Stimulated activated naive CD4-positive, alpha-beta T cell (primary cell): ENCODE results near the gene GPLD1.
A peak's percentile ranks its signal among the peaks of the same experiment; 100 is the strongest.
"Not testable (repeated sequence)": the region's sequence is repeated elsewhere in the genome, so short reads cannot be mapped to it uniquely, and the experiment has no call there.

Experiments used
- DNase-seq, 6 experiments: peaks; one replicate each; lab custom pipeline; 2025; lab: John Stamatoyannopoulos, UW

The GPLD1 gene, protein sequence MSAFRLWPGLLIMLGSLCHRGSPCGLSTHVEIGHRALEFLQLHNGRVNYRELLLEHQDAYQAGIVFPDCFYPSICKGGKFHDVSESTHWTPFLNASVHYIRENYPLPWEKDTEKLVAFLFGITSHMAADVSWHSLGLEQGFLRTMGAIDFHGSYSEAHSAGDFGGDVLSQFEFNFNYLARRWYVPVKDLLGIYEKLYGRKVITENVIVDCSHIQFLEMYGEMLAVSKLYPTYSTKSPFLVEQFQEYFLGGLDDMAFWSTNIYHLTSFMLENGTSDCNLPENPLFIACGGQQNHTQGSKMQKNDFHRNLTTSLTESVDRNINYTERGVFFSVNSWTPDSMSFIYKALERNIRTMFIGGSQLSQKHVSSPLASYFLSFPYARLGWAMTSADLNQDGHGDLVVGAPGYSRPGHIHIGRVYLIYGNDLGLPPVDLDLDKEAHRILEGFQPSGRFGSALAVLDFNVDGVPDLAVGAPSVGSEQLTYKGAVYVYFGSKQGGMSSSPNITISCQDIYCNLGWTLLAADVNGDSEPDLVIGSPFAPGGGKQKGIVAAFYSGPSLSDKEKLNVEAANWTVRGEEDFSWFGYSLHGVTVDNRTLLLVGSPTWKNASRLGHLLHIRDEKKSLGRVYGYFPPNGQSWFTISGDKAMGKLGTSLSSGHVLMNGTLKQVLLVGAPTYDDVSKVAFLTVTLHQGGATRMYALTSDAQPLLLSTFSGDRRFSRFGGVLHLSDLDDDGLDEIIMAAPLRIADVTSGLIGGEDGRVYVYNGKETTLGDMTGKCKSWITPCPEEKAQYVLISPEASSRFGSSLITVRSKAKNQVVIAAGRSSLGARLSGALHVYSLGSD

GRCh38 chr6:24489470-24489869 is at the start of gene GPLD1:
GPLD1 (minus strand) TSS chr6:24489578; CDS start chr6:24489511, 67 bp downstream.
- DNase-seq = no peak

- DNase-seq = no peak
Measured at GRCh38 chr6:24537771-24538385, 48.5 kb upstream of the GPLD1 start.

DNA sequence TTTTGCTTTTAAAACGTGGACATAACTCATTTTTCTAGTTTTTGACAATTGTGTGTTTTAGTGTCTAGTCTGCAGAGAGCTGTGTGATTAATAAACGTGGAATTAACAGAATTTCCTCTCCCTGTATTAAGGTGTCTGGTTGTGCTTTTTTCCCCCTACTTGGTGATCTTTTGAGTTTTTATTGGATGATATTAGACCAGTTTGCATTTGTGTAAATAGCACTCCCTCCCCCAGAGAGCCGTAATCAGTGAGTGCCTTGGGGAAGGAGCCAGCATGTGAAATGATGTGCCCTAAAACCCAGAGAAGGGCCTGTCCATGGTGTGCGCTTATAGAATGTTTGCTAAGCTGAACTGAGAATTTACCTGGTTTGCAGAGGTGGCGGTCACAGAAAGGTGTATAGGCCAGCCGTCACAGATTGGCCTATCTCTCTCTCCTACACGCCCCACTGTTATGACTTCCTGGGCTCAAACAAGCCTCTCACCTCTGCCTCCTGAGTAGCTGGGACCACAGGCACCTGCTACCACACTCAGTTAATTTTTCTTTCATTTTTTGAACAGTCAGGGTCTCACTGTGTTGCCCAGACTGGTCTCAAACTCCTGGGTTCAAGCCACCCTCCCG is 47.8 kb upstream of the GPLD1 start:
- DNase-seq = no peak

DNA sequence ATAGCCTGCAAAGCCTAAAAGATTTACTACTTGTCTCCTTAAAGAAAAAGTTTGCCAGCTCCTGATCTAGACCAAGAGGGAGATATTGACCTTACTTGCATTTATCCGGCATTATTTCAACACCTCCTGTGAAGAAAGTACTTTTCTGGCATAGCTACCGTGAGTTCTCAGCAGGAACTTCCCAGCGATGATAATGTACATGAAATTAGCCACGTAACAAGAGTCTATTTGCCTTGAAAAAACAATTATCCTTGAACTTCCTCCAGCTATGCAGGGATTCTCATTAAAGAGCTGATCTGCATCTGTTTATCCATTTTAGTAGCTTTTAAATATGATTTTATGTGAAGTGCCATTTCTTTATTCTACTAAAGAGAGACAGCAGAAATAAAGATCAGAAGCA is 47.1 kb upstream of the GPLD1 start:
- no peak for DNase-seq

- no peak for DNase-seq
Measured at GRCh38 chr6:24535210-24535609, 45.8 kb upstream of the GPLD1 start.

DNA sequence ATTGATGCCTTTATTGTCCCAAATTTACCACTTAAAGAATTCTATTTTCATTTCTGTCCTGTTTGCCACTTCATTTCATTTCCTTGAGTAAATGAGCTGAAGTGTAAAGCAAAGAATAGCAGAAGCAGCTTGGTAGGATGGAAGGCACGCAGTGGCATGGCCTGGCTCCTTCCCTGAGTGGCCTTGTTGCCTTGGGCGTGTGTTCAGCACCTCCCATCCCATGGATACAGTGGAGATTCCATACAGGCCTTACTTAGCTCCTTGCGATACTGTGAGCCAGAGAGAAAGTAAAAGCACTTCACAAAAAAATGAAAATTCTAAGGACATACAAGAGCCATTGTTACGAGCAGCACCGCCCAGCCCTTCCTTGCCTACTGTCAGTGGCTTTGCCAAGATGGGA is 45.0 kb upstream of the GPLD1 start:
- DNase-seq = no peak

DNA sequence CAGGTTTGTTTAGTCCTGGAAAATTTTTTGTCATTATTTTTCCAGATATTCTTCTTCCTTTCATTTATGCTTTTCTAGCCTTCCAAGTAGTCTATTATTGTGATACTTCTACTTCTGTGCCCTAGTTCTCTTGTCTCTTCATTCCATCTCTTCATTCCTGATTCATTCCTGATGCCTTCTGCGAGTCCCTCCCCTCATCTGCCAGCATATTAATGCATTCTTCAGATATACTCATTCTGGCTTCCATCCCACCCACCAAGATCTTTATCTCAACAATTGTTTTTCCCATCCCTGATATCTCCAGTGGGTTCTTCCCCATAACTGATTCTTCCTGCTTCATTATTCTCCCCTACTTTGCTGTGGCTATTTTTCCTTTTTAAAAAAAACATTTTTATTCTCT is 40.6 kb upstream of the GPLD1 start:
- no peak for DNase-seq

- DNase-seq = peak in 3 of 6 experiments; percentile 16 to 30 (median 25)
Measured at GRCh38 chr6:24524805-24525204, 35.4 kb upstream of the GPLD1 start.

DNA sequence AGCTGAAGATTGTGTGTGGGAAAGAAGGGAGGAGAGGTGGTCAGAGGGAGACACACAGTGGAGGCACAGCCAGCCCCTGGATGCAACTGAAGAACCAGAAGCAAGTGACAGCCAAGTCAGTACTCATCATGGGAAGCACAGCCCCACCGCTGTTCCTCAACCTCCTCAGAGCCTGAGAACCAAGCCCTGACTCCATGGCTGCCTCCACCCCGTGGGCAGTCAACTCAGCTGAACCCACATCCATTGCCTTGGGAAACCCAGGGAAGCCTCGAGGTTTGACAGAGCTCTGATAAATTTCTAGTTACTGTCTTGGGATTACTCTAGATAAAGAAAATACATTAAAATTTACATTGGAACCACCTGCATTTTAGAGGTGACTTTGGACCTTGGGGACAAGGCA is 35.0 kb upstream of the GPLD1 start:
- no peak for DNase-seq

DNA sequence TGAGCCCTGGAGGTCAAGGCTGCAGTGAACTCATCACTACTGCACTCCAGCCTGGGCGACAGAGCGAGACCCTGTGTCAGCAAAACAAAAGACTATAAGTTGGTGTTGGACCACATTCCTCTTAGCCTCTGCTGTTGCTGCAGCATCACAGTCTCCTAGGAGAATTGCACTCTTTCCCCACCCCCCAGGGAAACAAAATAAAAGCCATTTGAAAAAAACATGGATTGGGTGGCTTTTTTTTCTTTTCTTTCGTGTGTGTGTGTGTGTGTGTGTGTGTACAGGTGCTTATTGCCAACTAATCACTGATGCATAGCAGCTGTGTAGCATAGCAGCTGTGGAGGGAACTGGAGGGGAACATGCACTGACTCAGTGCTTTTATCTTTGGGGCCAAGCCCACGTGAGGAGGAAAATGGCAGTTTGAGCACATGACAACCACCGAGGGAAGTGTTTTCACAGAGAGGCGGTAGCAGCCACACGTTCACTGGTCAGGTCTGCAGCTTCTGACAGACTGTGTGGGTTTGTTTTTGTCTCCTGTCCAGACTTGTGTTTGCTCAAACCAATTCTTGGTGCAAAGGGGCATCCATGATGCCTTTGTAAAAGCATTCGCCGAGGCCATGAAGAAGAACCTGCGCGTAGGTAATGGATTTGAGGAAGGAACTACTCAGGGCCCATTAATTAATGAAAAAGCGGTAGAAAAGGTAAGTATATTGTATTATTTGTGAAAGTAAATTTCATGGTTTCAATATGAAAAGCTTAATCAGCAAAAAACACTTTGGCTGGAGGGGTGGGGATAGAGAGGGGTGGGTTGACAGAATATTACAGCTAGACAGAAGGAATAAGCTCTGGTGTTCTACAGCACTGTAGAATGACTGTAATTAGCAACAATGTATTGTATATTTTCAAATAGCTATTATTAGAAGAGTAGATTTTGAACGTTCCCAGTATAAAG is 33.1 kb upstream of the GPLD1 start:
- DNase-seq = no peak

DNA sequence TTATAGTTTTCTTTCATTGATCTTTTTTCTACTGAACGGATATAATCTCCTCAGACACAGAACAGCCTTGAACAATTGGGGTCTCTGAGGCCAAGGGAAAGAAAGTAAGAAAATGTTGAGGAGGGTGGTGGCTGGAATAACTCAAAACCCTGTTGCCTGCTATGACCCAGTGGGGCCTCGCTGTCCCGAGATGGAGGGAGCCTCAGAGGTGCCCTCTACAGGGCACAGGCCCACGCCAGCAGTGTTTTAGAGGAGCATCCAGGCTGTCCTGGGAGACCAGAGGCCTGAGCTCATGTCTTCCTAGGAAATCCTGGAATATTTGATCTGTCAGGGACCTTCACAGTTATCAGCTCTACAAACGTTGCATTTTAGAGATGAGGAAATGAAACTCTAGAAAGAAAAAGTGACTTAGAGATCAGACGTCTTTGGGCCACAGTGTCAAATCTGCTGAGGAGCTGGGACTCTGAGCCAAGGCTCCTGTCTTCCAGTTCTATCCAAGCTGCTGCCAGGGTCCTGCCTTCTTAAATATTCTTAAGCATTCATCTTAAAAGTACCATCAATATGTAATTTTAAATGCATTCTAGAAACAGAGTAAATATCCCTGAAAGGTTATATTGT is 31.7 kb upstream of the GPLD1 start:
- peak in 2 of 6 experiments; percentile 4 to 30 for DNase-seq

GRCh38 chr6:24517659-24518543 is 28.5 kb upstream of the GPLD1 start:
- DNase-seq = no peak

- no peak for DNase-seq
Measured at GRCh38 chr6:24513602-24514001, 24.2 kb upstream of the GPLD1 start.

GRCh38 chr6:24511976-24512375 is 22.6 kb upstream of the GPLD1 start:
- not testable (repeated sequence) for DNase-seq

DNA sequence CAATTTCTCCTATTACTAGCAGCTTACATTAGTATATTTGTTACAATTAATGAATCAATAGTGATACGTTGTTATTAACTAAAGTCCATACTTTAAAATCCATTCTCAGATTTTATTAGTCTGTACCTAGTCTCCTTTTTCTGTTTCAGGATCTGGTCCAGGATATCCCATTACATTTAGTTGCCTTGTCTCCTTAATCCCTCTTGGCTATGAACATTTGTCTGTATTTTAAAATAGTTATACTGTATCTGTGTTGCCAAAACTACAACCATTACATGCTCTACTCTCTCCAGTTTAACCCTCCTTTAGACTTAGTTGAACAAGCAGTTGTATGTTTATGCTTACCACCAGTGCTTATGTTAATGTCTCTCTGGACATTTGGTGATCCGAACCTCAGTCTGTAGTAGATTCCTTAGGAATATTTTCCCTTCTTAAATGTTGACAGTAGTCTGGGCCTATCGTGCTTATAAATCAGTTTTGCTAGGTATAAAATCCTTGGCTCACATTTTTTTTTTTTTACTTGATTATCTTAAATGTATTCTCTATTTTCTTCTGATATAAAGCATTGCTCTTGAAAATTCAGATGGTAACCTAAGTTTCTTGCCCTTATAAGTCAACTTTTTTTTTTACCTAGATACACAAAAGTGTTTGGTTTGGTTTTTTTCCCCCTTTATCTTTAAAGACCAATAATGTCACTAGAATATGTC is 17.6 kb upstream of the GPLD1 start:
- DNase-seq = no peak

DNA sequence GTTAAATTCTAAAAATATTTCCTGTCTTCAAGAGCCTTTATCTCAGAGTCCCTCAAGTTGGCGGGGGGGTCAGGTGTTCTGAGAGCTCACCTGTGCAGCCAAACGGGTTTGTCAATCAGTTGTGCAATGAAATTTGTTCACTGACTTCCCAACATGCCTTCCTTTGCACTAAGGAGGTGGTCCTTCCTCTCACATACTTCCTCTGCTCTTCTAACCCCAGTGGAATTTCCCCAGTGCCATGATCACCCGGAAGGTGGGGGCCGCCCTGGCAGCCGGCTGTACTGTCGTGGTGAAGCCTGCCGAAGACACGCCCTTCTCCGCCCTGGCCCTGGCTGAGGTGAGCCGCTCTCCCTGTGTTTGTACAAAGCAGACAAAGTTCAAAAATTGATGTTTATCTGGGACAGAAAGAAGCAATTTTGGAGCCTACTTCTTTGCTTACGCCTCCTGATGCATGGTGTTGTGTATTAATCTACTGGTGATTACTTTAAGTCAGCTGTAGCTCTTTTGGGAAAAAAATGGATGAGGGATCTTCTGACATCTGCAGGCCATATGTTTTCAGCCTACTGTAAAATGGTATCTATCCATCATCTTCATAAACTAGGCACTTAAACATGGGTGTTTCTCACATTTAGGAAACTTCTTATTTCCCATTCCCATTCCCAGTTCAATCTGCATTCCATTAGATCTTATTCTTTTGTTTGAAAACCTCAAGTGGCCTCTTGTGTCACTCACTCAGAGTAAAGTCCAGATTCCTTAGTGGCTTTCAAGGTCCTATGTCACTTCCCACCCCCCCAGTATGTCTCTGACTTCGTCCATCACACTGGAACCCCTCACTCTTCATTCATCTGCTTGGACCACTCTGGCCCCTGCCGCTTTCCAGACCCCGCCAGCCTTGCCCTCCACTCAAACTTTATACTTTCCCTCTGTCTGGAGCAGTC is 15.5 kb upstream of the GPLD1 start:
- DNase-seq = no peak

DNA sequence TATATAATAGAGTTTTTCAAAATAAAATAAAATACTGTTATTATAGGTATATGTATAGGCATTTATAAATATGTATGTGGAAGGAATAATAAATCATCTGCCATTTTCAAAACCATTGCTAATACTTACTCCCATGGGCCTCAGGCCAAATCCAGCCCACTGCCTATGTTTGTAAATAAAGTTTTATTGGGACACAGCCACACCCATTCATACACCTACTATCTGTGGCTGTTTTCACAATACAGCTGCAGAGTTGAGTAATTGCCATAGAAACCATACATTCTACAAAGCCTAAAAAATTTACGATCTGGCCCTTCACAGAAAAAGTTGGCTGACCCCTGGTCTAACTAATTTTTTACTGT is 14.9 kb upstream of the GPLD1 start:
- no peak for DNase-seq

- no peak for DNase-seq
Measured at GRCh38 chr6:24501914-24502313, 12.5 kb upstream of the GPLD1 start.
